GM12878 (cell line): ENCODE measurements around the gene MEGF9. TPM values are rescaled to one million over a fixed set of nuclear protein-coding genes. Genes with fewer than 3 reads are reported as not detected.

ENCODE experiments used
- ATAC-seq: fragments of 200-7000 bp; cut with Tn5 transposase; 3 replicates; pipeline ENCODE4 v1.9.1; 2020; ENCODE audit warnings: mild to moderate bottlenecking, moderate library complexity
- BruUV-seq: library from RNA; stranded (reverse); fragments of 400-500 nt; replicated peaks from 2 replicates; lab custom pipeline; 2021; lab: Mats Ljungman, UMichigan
- CTCF ChIA-PET: fragments of 300-600 bp; sonication (Branson Sonifier 250); formaldehyde crosslinking; extraction: SDS; loops from one replicate; lab custom pipeline; 2021; ENCODE audit warnings: inconsistent platforms; lab: Yijun Ruan, JAX
- POLR2A ChIA-PET: fragments of 350-600 bp; formaldehyde crosslinking; extraction: SDS; loops from one replicate; lab custom pipeline; 2021; ENCODE audit warnings: inconsistent platforms; lab: Charles Lee
- RAD21 ChIA-PET: fragments of 300-600 bp; sonication (Branson Sonifier 250); formaldehyde crosslinking; loops from one replicate; lab custom pipeline; 2023; ENCODE audit warnings: antibody characterized with exemption; ENCODE audit not compliant: unreplicated experiment; lab: Charles Lee
- SMC1A ChIA-PET: fragments of 300-600 bp; sonication (Branson Sonifier 250); formaldehyde crosslinking; loops from one replicate; lab custom pipeline; 2023; ENCODE audit not compliant: unreplicated experiment, uncharacterized antibody; lab: Charles Lee
- DNase-seq: peaks from one replicate; pipeline ENCODE4 v3.0.0-alpha.2; 2011; ENCODE audit warnings: low read depth, low spot score
- FAIRE-seq: peaks from 3 replicates; lab custom pipeline; 2011; peaks lifted over from hg19 to GRCh38; lab: Jason Lieb, UNC
- H2AFZ ChIP-seq: 2 replicates; pipeline ENCODE4 v1.6.0; 2011; ENCODE audit warnings: low read depth, low read length, control low read depth; ENCODE audit not compliant: control insufficient read depth
- H3K27ac ChIP-seq: 2 replicates; pipeline ENCODE4 v1.5.1; 2011; ENCODE audit warnings: control low read depth; ENCODE audit not compliant: control insufficient read depth, insufficient read depth
- H3K27me3 ChIP-seq, 2 experiments: replicated peaks in 1 of 2; 2 replicates each; pipeline versions ENCODE4 v1.6.0 to v1.6.1; 2011; ENCODE audit warnings: low read length in 1 of 2; ENCODE audit not compliant: control insufficient read depth in 2 of 2, insufficient read depth in 2 of 2
- H3K36me3 ChIP-seq, 2 experiments: 2 replicates each; pipeline ENCODE4 v1.5.1; 2011; ENCODE audit warnings: low read length in 1 of 2; ENCODE audit not compliant: control insufficient read depth in 2 of 2, insufficient read depth in 2 of 2
- H3K4me1 ChIP-seq: 2 replicates; pipeline ENCODE4 v1.6.1; 2011; ENCODE audit warnings: mild to moderate bottlenecking, low read length, moderate library complexity, mixed read lengths; ENCODE audit not compliant: control insufficient read depth, insufficient read depth
- H3K4me2 ChIP-seq: 2 replicates; pipeline ENCODE4 v1.6.0; 2011; ENCODE audit warnings: control low read depth; ENCODE audit not compliant: control insufficient read depth, insufficient read depth
- H3K4me3 ChIP-seq: fragments of 200-600 bp; sonication (generic); 2 replicates; pipeline ENCODE4 v1.5.1; 2016
- H3K79me2 ChIP-seq: 2 replicates; pipeline ENCODE4 v1.6.0; 2011; ENCODE audit warnings: low read length; ENCODE audit not compliant: control insufficient read depth, insufficient read depth
- H3K9ac ChIP-seq: 2 replicates; pipeline ENCODE4 v1.8.0; 2011; ENCODE audit warnings: low read length, control low read depth, mixed read lengths; ENCODE audit not compliant: control insufficient read depth, insufficient read depth
- H3K9me3 ChIP-seq: replicated peaks from 3 replicates; pipeline ENCODE4 v1.5.1; 2011; ENCODE audit warnings: mild to moderate bottlenecking, low read length; ENCODE audit not compliant: control insufficient read depth, insufficient read depth
- H4K20me1 ChIP-seq: 2 replicates; pipeline ENCODE4 v1.6.0; 2011; ENCODE audit not compliant: control insufficient read depth, insufficient read depth
- ATF3 ChIP-seq: IDR thresholded peaks from 2 replicates; pipeline ENCODE4 v1.6.1; 2011; ENCODE audit warnings: low read depth, mild to moderate bottlenecking, low read length, moderate library complexity, borderline replicate concordance; ENCODE audit errors: extremely low read depth
- E2F8 ChIP-seq: fragments of 450-650 bp; IDR thresholded peaks from 2 replicates; pipeline ENCODE4 v1.6.1; 2018; ENCODE audit warnings: mild to moderate bottlenecking, low read depth, moderate library complexity; ENCODE audit not compliant: partially characterized antibody
- EP300 ChIP-seq, 2 experiments: fragments of 150-350 bp in 1 of 2; IDR thresholded peaks; 2 replicates each; pipeline ENCODE4 v1.6.1; 2011 to 2012; ENCODE audit warnings: low read depth in 2 of 2, low read length in 2 of 2, borderline replicate concordance in 1 of 2, improper control_type of control experiment in 1 of 2, inconsistent platforms in 1 of 2; ENCODE audit not compliant: control insufficient read depth in 1 of 2
- HDGF ChIP-seq: fragments of 450-650 bp; IDR thresholded peaks from 2 replicates; pipeline ENCODE4 v1.6.1; 2016; ENCODE audit warnings: antibody characterized with exemption
- IKZF2 ChIP-seq, 2 experiments: fragments of 450-650 bp; IDR thresholded peaks; 2 replicates each; pipeline ENCODE4 v1.6.1; 2017; ENCODE audit warnings: mild to moderate bottlenecking in 2 of 2, moderate library complexity in 2 of 2
- KAT2A ChIP-seq: conservative IDR thresholded peaks from 2 replicates; pipeline ENCODE4 v1.6.1; 2011; ENCODE audit warnings: low read depth, low read length; ENCODE audit not compliant: control insufficient read depth
- MEF2B ChIP-seq: fragments of 450-650 bp; IDR thresholded peaks from 2 replicates; pipeline ENCODE4 v1.6.1; 2018; ENCODE audit warnings: mild to moderate bottlenecking, moderate library complexity; ENCODE audit not compliant: partially characterized antibody, poor library complexity, severe bottlenecking
- NKRF ChIP-seq: fragments of 450-650 bp; conservative IDR thresholded peaks from 2 replicates; pipeline ENCODE4 v1.6.1; 2017; ENCODE audit warnings: mild to moderate bottlenecking, moderate library complexity
- POU2F2 ChIP-seq: IDR thresholded peaks from 3 replicates; pipeline ENCODE4 v1.6.1; 2011; ENCODE audit warnings: low read depth, mild to moderate bottlenecking, low read length, borderline replicate concordance
- RELB ChIP-seq: fragments of 450-650 bp; IDR thresholded peaks from 2 replicates; pipeline ENCODE4 v1.6.1; 2017; ENCODE audit warnings: low read depth, mild to moderate bottlenecking, moderate library complexity
- SMARCA5 ChIP-seq: fragments of 450-650 bp; IDR thresholded peaks from 2 replicates; pipeline ENCODE4 v1.6.1; 2017; ENCODE audit warnings: mild to moderate bottlenecking
- STAT1 ChIP-seq: fragments of 450-650 bp; conservative IDR thresholded peaks from 2 replicates; pipeline ENCODE4 v1.6.1; 2014; ENCODE audit warnings: antibody characterized with exemption, mild to moderate bottlenecking
- ZNF384 ChIP-seq: IDR thresholded peaks from 2 replicates; pipeline ENCODE4 v1.6.1; 2012; ENCODE audit warnings: low read depth, mild to moderate bottlenecking, low read length, improper control_type of control experiment, borderline replicate concordance
- WGBS: methylation state at CpG from one replicate; pipeline ENCODE4 v1.1.6; 2016; ENCODE audit warnings: low lambda C conversion rate; ENCODE audit not compliant: insufficient replicate concordance, insufficient coverage; ENCODE audit errors: missing lambda C conversion rate; 5-methylcytosine and 5-hydroxymethylcytosine counted together
- in situ Hi-C: fragments of 300-500 bp; cut with MboI; formaldehyde crosslinking; loops from 9 replicates; pipeline ENCODE4 v1.14.3; 2018; ENCODE audit warnings: mixed read lengths
- intact Hi-C: fragments of 100-400 bp; cut with micrococcal nuclease; formaldehyde crosslinking; loops from one replicate; pipeline ENCODE4 v1.14.2; 2022; ENCODE audit not compliant: unreplicated experiment
- polyA plus RNA-seq, 11 experiments: library from polyadenylated mRNA; depleted of rRNA in 4 of 11; unstranded in 6 of 11; stranded (reverse) in 5 of 11; fragments of >200 nt; fragmentation: Nextera tagmentation in 4 of 11; fragmentation: Illumina TruSeq in 1 of 11; extraction: Ambion mirVana in 4 of 11; extraction: Trizol in 1 of 11; gene quantifications; 1 replicate in 1 of 11; 2 replicates in 10 of 11; pipeline versions ENCODE4 v1.2.1 to v1.2.3, GENCODE V29; 2011 to 2016; ENCODE audit warnings: inconsistent platforms in 2 of 11, missing spikeins in 2 of 11, low read depth in 1 of 11
- total RNA-seq, 4 experiments: library from RNA; depleted of rRNA in 3 of 4; stranded (reverse); fragments of >200 nt in 3 of 4; fragmentation: Illumina TruSeq in 1 of 4; extraction: Trizol in 1 of 4; gene quantifications; 2 replicates each; pipeline versions ENCODE4 v1.2.1 to v1.2.3, GENCODE V29; 2013 to 2021

MEGF9 gene
- total and polyA plus RNA-seq, 10 of the 15 experiments (the other 5 are each of a cell fraction or from before 2014, with no cell fraction given) = 0.71 to 5.1 (median 2.6) TPM

- Histone ChIP-seq H4K20me1 (no peaks in the 10 kb centered on the region), H3K4me3 (no peak overlapping the region), H3K4me1 (peaks cover 11% of the 10 kb centered on the region), H3K9me3 (no peaks in the 10 kb centered on the region), H3K9ac (no peak overlapping the region), H3K27ac (no peak overlapping the region), H3K4me2 (no peak overlapping the region), H3K36me3 (no peaks in the 10 kb centered on the region), H2AFZ (peak overlapping the region; percentile 63; the same call in 1 of the 2 replicates), H3K27me3 (no peaks in the 10 kb centered on the region), H3K79me2 (no peaks in the 10 kb centered on the region)
- TF ChIP-seq POU2F2 = no peak
- no peak for TF ChIP-seq E2F8
- no peak for TF ChIP-seq KAT2A
- TF ChIP-seq ZNF384 = no peak
- TF ChIP-seq IKZF2 (IDR thresholded peaks at IDR 0.05) = no peak
- no peak for TF ChIP-seq RELB
- no peak for TF ChIP-seq EP300 (IDR thresholded peaks at IDR 0.05; ENCODE audit: borderline replicate concordance in 1 of 2, control insufficient read depth in 1 of 2, low read depth in 2 of 2, low read length in 2 of 2)
- TF ChIP-seq SMARCA5 = no peak
- no peak for TF ChIP-seq STAT1
- no peak for TF ChIP-seq MEF2B
- no peak for TF ChIP-seq HDGF
- no peak for TF ChIP-seq NKRF
- TF ChIP-seq ATF3 = no peak
- in situ Hi-C loops (no loop called here), intact Hi-C loops (no loop called here)
- SMC1A ChIA-PET = no interaction called here
- ATAC-seq (peak; percentile 16; the same call in 2 of the 3 replicates), FAIRE-seq (no peak), DNase-seq (no peak)
- CTCF ChIA-PET = no interaction called here
- POLR2A ChIA-PET = interaction anchor here (0.5 kb wide), 1 partner anchor 1618 kb away, joined by 4 read pairs; no protein-coding TSS in a partner anchor
- BruUV-seq = no TSS peak
- 11% methylated on average over 2 of the region's 2 CpGs for WGBS
- RAD21 ChIA-PET = no interaction called here
Observed at GRCh38 chr9:120726484-120726883, 12.2 kb upstream of the MEGF9 start.
